Effector memory CD4-positive, alpha-beta T cell (primary cell): ENCODE measurements around the gene DBF4B.
"Not testable (repeated sequence)": the region's sequence is repeated elsewhere in the genome, so short reads cannot be mapped to it uniquely, and the experiment has no call there.

Experiments
- DNase-seq, 3 donors: peaks; one replicate each; pipeline ENCODE4 v3.0.0-alpha.2; 2020
- H3K27ac ChIP-seq: 2 replicates; pipeline ENCODE4 v1.7.0; 2013; ENCODE audit warnings: mild to moderate bottlenecking, low read length, moderate library complexity; ENCODE audit not compliant: insufficient read depth, poor library complexity, severe bottlenecking
- H3K27me3 ChIP-seq: replicated peaks from 2 replicates; pipeline ENCODE4 v1.7.0; 2013; ENCODE audit warnings: mild to moderate bottlenecking, low read length; ENCODE audit not compliant: insufficient read depth, control insufficient read depth, poor library complexity, severe bottlenecking
- H3K36me3 ChIP-seq: 2 replicates; pipeline ENCODE4 v1.7.0; 2013; ENCODE audit warnings: mild to moderate bottlenecking, low read length, moderate library complexity; ENCODE audit not compliant: control insufficient read depth, insufficient read depth
- H3K4me1 ChIP-seq: 2 replicates; pipeline ENCODE4 v1.7.0; 2013; ENCODE audit warnings: low read length, mild to moderate bottlenecking; ENCODE audit not compliant: control insufficient read depth, insufficient read depth, poor library complexity, severe bottlenecking
- H3K4me3 ChIP-seq: 2 replicates; pipeline ENCODE4 v1.7.0; 2013; ENCODE audit warnings: low read length, low read depth, mild to moderate bottlenecking; ENCODE audit not compliant: insufficient read depth, poor library complexity, severe bottlenecking
- H3K9me3 ChIP-seq: 2 replicates; pipeline ENCODE4 v1.7.0; 2013; ENCODE audit warnings: mild to moderate bottlenecking, low read length, moderate library complexity; ENCODE audit not compliant: control insufficient read depth
- total RNA-seq, 3 donors: gene quantifications; one replicate each; lab custom pipeline; 2026; lab: John Stamatoyannopoulos, UW

DBF4B gene, protein sequence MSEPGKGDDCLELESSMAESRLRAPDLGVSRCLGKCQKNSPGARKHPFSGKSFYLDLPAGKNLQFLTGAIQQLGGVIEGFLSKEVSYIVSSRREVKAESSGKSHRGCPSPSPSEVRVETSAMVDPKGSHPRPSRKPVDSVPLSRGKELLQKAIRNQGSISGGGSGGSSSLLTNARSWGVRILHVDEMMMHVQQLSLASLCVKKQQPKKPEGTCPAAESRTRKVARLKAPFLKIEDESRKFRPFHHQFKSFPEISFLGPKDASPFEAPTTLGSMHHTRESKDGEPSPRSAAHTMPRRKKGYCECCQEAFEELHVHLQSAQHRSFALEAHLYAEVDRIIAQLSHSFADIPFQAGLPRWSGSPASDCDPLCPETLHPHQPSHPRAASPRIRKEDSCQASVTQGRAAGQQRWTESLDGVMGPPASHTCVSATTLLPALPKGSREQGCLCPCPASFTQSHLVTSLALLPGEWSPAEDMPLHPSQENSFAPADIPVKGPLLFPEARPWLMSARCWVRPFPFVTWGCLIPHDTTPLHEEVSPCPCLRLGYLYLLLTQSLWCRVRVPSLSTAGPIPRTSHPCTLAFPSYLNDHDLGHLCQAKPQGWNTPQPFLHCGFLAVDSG
- total RNA-seq, result 2.1 to 2.6 (median 2.3) reads per million in 3 donors

DNA sequence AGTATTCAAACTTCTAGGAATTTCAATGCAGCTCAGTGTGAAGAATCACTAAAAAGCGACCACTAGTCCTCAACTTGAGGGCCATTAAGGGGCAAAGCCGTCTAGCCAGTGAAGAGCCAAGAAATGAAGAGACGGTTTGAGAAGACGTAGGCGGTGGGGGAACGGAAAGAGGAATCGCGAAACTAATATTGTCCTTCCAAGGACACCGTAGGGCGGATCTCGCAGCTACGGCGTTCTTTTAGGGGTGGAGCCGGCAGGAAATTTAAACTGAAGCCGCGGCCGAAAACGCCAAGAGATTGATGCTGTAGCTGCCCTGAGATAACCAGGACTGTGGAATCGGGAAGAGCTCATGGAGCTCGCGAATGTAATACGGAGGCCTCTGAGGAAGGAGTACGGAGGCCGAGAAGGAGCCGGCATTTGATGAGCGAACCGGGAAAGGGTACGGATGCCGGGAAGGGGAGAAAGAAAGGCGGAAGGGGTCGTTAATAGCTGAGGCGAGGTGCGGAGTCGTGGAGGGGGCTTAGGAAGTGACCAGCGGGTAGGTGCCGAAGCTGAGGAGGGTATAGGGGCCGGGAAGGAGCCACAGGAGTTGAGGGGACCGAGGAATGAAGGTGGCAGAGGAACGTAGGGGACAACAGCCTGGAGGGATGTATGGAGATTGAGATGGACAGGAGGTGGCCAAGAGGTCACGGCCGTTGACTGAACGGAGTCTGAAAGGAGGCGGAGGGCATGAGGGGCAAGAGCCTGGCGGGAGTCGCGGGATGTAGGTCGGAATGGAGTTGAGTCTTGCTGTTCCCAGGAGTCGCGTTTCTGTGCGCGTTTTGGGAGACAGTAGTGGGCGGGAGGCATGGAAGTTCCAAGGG lies at the start of gene DBF4B:
DBF4B (plus strand) TSS at position 265 of the 863 bp plus-strand sequence; CDS start at position 421, 156 bp downstream.
- H3K27ac ChIP-seq, result peak within 1 kb of the TSS; percentile 56
- peak within 1 kb of the TSS; percentile 98 for H3K4me3 ChIP-seq
- H3K27me3 ChIP-seq, result no peaks in the 10 kb centered on the region
- H3K4me1 ChIP-seq, result peaks cover 3% of the 10 kb centered on the region
- H3K9me3 ChIP-seq, result no peaks in the 10 kb centered on the region
- DNase-seq, result peak; percentile 65 to 74 (median 67)
- H3K36me3 ChIP-seq, result no peaks in the 10 kb centered on the region

DNA sequence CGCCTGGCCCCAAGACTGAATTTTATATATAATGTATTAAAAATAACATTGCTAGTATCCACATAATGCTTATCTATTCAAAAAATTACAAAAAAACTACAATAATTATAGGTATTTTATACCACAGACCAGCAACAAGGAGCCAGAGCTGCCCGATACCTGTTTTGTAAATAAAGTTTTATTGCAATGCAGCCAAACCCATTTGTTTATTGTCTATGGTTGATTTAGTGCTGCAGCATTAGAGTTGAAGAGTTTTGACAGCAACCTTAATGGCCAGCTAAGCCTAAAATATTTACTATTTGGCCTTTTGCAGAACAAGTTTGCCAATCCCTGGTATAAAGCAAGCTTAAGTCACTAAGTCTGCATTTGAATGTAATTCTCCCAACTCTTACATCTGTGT lies 46.6 kb upstream of the DBF4B start:
- DNase-seq, result no peak
- peaks cover 9% of the 10 kb centered on the region for H3K27me3 ChIP-seq
- no peak overlapping the region for H3K4me3 ChIP-seq
- H3K4me1 ChIP-seq, result no peaks in the 10 kb centered on the region
- no peaks in the 10 kb centered on the region for H3K9me3 ChIP-seq
- no peak overlapping the region for H3K27ac ChIP-seq
- no peaks in the 10 kb centered on the region for H3K36me3 ChIP-seq

GRCh38 chr17:44663095-44663494 lies 45.4 kb upstream of the DBF4B start:
- no peaks in the 10 kb centered on the region for H3K36me3 ChIP-seq
- DNase-seq, result no peak
- H3K27me3 ChIP-seq, result no peaks in the 10 kb centered on the region
- H3K4me3 ChIP-seq, result no peak overlapping the region
- no peak overlapping the region for H3K27ac ChIP-seq
- no peaks in the 10 kb centered on the region for H3K9me3 ChIP-seq
- no peaks in the 10 kb centered on the region for H3K4me1 ChIP-seq

GRCh38 chr17:44664867-44665266 lies 43.6 kb upstream of the DBF4B start:
- no peaks in the 10 kb centered on the region for H3K9me3 ChIP-seq
- no peaks in the 10 kb centered on the region for H3K27me3 ChIP-seq
- no peaks in the 10 kb centered on the region for H3K36me3 ChIP-seq
- no peak for DNase-seq
- no peak overlapping the region for H3K4me3 ChIP-seq
- H3K4me1 ChIP-seq, result no peaks in the 10 kb centered on the region
- no peak overlapping the region for H3K27ac ChIP-seq

DNA sequence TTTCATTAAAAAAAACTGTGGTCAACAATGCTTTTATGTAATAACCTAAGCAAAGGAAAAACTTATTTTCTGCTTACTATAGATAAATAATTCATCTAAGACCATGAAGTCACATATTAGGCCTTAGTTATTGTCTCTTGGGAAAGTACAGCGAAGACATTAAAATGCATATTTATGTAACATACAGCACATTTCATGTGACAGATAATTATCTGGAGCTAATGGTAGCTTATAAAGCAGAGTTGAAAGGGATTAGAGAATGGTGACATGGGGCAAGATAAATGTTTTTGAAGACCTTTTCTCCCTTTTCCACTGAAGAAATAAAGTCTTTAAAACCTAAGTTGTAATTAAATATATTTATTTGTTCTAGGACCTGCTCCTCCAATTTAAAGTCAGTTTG lies 42.5 kb upstream of the DBF4B start:
- no peaks in the 10 kb centered on the region for H3K4me1 ChIP-seq
- no peaks in the 10 kb centered on the region for H3K36me3 ChIP-seq
- H3K27ac ChIP-seq, result no peak overlapping the region
- no peak for DNase-seq
- no peaks in the 10 kb centered on the region for H3K9me3 ChIP-seq
- H3K4me3 ChIP-seq, result no peak overlapping the region
- H3K27me3 ChIP-seq, result no peaks in the 10 kb centered on the region

DNA sequence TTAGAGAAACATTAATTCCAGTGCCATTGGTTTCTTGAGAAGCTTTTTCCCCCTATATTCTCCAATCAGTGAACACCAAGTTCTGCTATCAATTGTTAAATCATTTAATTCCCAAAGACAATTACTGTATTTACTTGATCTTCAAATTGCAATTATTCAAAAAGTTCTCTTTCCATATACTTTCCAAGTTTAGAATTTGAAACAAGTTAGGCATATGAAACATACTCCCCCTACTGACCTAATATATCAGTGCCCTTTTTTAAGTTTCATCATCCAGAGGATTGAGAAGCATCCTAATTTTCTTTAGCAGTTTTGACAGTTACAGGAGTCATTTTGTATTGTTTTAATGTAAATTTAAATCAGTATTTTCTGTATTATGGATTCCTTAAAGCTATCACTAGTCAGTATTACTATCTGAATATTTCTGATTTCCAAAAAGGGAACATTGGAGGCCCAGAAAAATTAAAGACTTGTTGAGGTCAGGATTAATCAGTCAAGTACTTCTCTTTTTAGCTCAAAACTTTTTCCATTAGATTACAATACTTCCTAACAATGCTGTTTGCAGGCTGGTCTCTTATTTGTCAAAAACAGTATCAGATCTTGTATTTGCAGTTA lies 35.9 kb upstream of the DBF4B start:
- Histone ChIP-seq H3K36me3 (peaks cover 2% of the 10 kb centered on the region), H3K4me3 (no peak overlapping the region), H3K9me3 (no peaks in the 10 kb centered on the region), H3K27me3 (no peaks in the 10 kb centered on the region), H3K27ac (no peak overlapping the region), H3K4me1 (no peaks in the 10 kb centered on the region)
- DNase-seq, result no peak

DNA sequence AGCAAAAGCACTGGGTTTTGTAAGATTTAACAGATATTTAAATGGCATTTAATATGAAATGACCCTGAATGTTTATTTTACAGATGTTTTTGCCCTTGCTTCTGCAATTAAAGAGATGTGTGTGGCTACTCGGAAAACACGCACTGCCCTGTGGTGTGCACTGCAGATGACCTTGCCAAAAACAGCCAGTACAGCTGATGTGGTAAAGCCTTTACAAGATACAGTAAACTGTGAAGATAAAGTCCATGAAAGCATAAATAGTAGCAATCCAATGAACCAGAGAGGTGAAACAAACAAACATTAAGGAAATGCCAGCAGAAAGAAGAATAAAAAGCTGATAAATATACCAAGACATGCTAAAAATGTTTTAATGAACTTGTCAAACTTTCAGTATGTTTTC lies 34.6 kb upstream of the DBF4B start:
- Histone ChIP-seq H3K4me3 (no peak overlapping the region), H3K9me3 (no peaks in the 10 kb centered on the region), H3K27ac (no peak overlapping the region), H3K27me3 (no peaks in the 10 kb centered on the region), H3K36me3 (peaks cover 12% of the 10 kb centered on the region), H3K4me1 (no peaks in the 10 kb centered on the region)
- DNase-seq, result no peak

GRCh38 chr17:44677136-44677535 lies 31.3 kb upstream of the DBF4B start:
- H3K9me3 ChIP-seq, result no peaks in the 10 kb centered on the region
- H3K36me3 ChIP-seq, result peaks cover 41% of the 10 kb centered on the region
- H3K4me1 ChIP-seq, result no peaks in the 10 kb centered on the region
- no peak overlapping the region for H3K27ac ChIP-seq
- H3K4me3 ChIP-seq, result no peak overlapping the region
- no peak for DNase-seq
- no peaks in the 10 kb centered on the region for H3K27me3 ChIP-seq

GRCh38 chr17:44683303-44683702 lies 25.2 kb upstream of the DBF4B start:
- H3K36me3 ChIP-seq, result peaks cover 49% of the 10 kb centered on the region

More at GRCh38 chr17:44683303-44683702, 25.2 kb upstream of the DBF4B start:
- not testable (repeated sequence) for DNase-seq, H3K27ac ChIP-seq, H3K4me1 ChIP-seq, H3K9me3 ChIP-seq, H3K27me3 ChIP-seq, H3K4me3 ChIP-seq
